ENCODE measurements around the gene ZNF764. TPM values are rescaled to one million over a fixed set of nuclear protein-coding genes. Genes with fewer than 3 reads are reported as not detected.

ZNF764 gene
- total and polyA plus RNA-seq, 4 donors, result 1.9 to 8.5 (median 5.5) TPM

- intact Hi-C loops (cut with DNase I), result no loop called here
- H3K27me3 ChIP-seq (ENCODE audit: control insufficient read depth in 1 of 2, insufficient read depth in 2 of 2, low read length in 1 of 2), result no peaks in the 10 kb centered on the region
These were observed 542 bp downstream of the ZNF764 start for GRCh38 chr16:30557707-30557956.

GRCh38 chr16:30556125-30556473, 2.1 kb downstream of the ZNF764 start:
- Histone ChIP-seq H3K36me3 (ENCODE audit: control insufficient read depth in 1 of 2, insufficient read depth in 2 of 2, low read length in 1 of 2) (peaks cover 0 to 4% of the 10 kb centered on the region in 2 donors), H3K27ac (ENCODE audit: low read depth in 1 of 2, low read length in 2 of 2) (no peak overlapping the region), H3K4me1 (ENCODE audit: control insufficient read depth in 1 of 2, insufficient read depth in 2 of 2, low read length in 2 of 2) (no peaks in the 10 kb centered on the region), H3K9me3 (ENCODE audit: control insufficient read depth, low read length) (no peaks in the 10 kb centered on the region), H3K4me3 (ENCODE audit: low read length in 2 of 2) (no peak overlapping the region), H3K27me3 (ENCODE audit: control insufficient read depth in 1 of 2, insufficient read depth in 2 of 2, low read length in 1 of 2) (no peaks in the 10 kb centered on the region)
- intact Hi-C loops (cut with DNase I), result no loop called here
- WGBS, 2 donors, result 77 to 80% methylated on average over 9 to 10 of the region's 10 CpGs
- ATAC-seq (ENCODE audit: low FRiP score), result no peak
- no peak for DNase-seq

More at GRCh38 chr16:30557707-30557956, 542 bp downstream of the ZNF764 start:
- H3K4me1 ChIP-seq (ENCODE audit: control insufficient read depth in 1 of 2, insufficient read depth in 2 of 2, low read length in 2 of 2), result no peaks in the 10 kb centered on the region
- ATAC-seq (ENCODE audit: low FRiP score) (no peak), DNase-seq (peak in 1 of 2 donors; percentile 81)
- peaks cover 0 to 4% of the 10 kb centered on the region in 2 donors for H3K36me3 ChIP-seq (ENCODE audit: control insufficient read depth in 1 of 2, insufficient read depth in 2 of 2, low read length in 1 of 2)
- peak overlapping the region; percentile 39 to 63 for H3K4me3 ChIP-seq (ENCODE audit: low read length in 2 of 2)
- WGBS, 2 donors, result 0 to 1% methylated on average over 17 of the region's 17 CpGs
- H3K27ac ChIP-seq (ENCODE audit: low read depth in 1 of 2, low read length in 2 of 2), result peak overlapping the region in 1 of 2 donors; percentile 53
- no peaks in the 10 kb centered on the region for H3K9me3 ChIP-seq (ENCODE audit: control insufficient read depth, low read length)

GRCh38 chr16:30555315-30556124, 2.7 kb downstream of the ZNF764 start:
- DNase-seq, result no peak
- Histone ChIP-seq H3K36me3 (ENCODE audit: control insufficient read depth in 1 of 2, insufficient read depth in 2 of 2, low read length in 1 of 2) (peaks cover 0 to 4% of the 10 kb centered on the region in 2 donors), H3K27ac (ENCODE audit: low read depth in 1 of 2, low read length in 2 of 2) (no peak overlapping the region), H3K4me1 (ENCODE audit: control insufficient read depth in 1 of 2, insufficient read depth in 2 of 2, low read length in 2 of 2) (no peaks in the 10 kb centered on the region), H3K9me3 (ENCODE audit: control insufficient read depth, low read length) (no peaks in the 10 kb centered on the region), H3K4me3 (ENCODE audit: low read length in 2 of 2) (no peak overlapping the region), H3K27me3 (ENCODE audit: control insufficient read depth in 1 of 2, insufficient read depth in 2 of 2, low read length in 1 of 2) (no peaks in the 10 kb centered on the region)
- intact Hi-C loops (cut with DNase I), result no loop called here
- no peak for ATAC-seq (ENCODE audit: low FRiP score)
- WGBS, 2 donors, result 96% methylated on average over 65 to 69 of the region's 69 CpGs

GRCh38 chr16:30554557-30555314, 3.4 kb downstream of the ZNF764 start:
- DNase-seq, result no peak
- H3K27ac ChIP-seq (ENCODE audit: low read depth in 1 of 2, low read length in 2 of 2), result no peak overlapping the region
- no peaks in the 10 kb centered on the region for H3K27me3 ChIP-seq (ENCODE audit: control insufficient read depth in 1 of 2, insufficient read depth in 2 of 2, low read length in 1 of 2)
- WGBS, 2 donors, result 94 to 95% methylated on average over 18 of the region's 18 CpGs
- H3K36me3 ChIP-seq (ENCODE audit: control insufficient read depth in 1 of 2, insufficient read depth in 2 of 2, low read length in 1 of 2), result peaks cover 0 to 4% of the 10 kb centered on the region in 2 donors
- intact Hi-C loops (cut with DNase I), result no loop called here
- H3K4me1 ChIP-seq (ENCODE audit: control insufficient read depth in 1 of 2, insufficient read depth in 2 of 2, low read length in 2 of 2), result no peaks in the 10 kb centered on the region
- no peak for ATAC-seq (ENCODE audit: low FRiP score)
- H3K9me3 ChIP-seq (ENCODE audit: control insufficient read depth, low read length), result no peaks in the 10 kb centered on the region
- H3K4me3 ChIP-seq (ENCODE audit: low read length in 2 of 2), result no peak overlapping the region

GRCh38 chr16:30553393-30553899, 4.7 kb downstream of the ZNF764 start:
- ATAC-seq (ENCODE audit: low FRiP score), result no peak
- H3K27ac ChIP-seq (ENCODE audit: low read depth in 1 of 2, low read length in 2 of 2), result no peak overlapping the region
- no peak for DNase-seq
- no peaks in the 10 kb centered on the region for H3K27me3 ChIP-seq (ENCODE audit: control insufficient read depth in 1 of 2, insufficient read depth in 2 of 2, low read length in 1 of 2)
- WGBS, 2 donors, result 89 to 91% methylated on average over 2 of the region's 2 CpGs
- intact Hi-C loops (cut with DNase I), result no loop called here
- H3K4me3 ChIP-seq (ENCODE audit: low read length in 2 of 2), result no peak overlapping the region
- no peaks in the 10 kb centered on the region for H3K9me3 ChIP-seq (ENCODE audit: control insufficient read depth, low read length)
- peaks cover 0 to 4% of the 10 kb centered on the region in 2 donors for H3K36me3 ChIP-seq (ENCODE audit: control insufficient read depth in 1 of 2, insufficient read depth in 2 of 2, low read length in 1 of 2)
- no peaks in the 10 kb centered on the region for H3K4me1 ChIP-seq (ENCODE audit: control insufficient read depth in 1 of 2, insufficient read depth in 2 of 2, low read length in 2 of 2)

GRCh38 chr16:30552956-30553355, 5.2 kb downstream of the ZNF764 start:
- H3K36me3 ChIP-seq (ENCODE audit: control insufficient read depth in 1 of 2, insufficient read depth in 2 of 2, low read length in 1 of 2), result peaks cover 0 to 4% of the 10 kb centered on the region in 2 donors
- no peak overlapping the region for H3K4me3 ChIP-seq (ENCODE audit: low read length in 2 of 2)
- H3K9me3 ChIP-seq (ENCODE audit: control insufficient read depth, low read length), result no peaks in the 10 kb centered on the region
- H3K4me1 ChIP-seq (ENCODE audit: control insufficient read depth in 1 of 2, insufficient read depth in 2 of 2, low read length in 2 of 2), result no peaks in the 10 kb centered on the region
- no peak overlapping the region for H3K27ac ChIP-seq (ENCODE audit: low read depth in 1 of 2, low read length in 2 of 2)
- H3K27me3 ChIP-seq (ENCODE audit: control insufficient read depth in 1 of 2, insufficient read depth in 2 of 2, low read length in 1 of 2), result no peaks in the 10 kb centered on the region
- intact Hi-C loops (cut with DNase I), result no loop called here
- DNase-seq (no peak), ATAC-seq (ENCODE audit: low FRiP score) (no peak)
- 80 to 81% methylated on average over 4 of the region's 4 CpGs for WGBS, 2 donors

GRCh38 chr16:30551781-30552180, 6.4 kb downstream of the ZNF764 start:
- DNase-seq (no peak), ATAC-seq (ENCODE audit: low FRiP score) (no peak)
- Histone ChIP-seq H3K9me3 (ENCODE audit: control insufficient read depth, low read length) (no peaks in the 10 kb centered on the region), H3K27me3 (ENCODE audit: control insufficient read depth in 1 of 2, insufficient read depth in 2 of 2, low read length in 1 of 2) (no peaks in the 10 kb centered on the region), H3K27ac (ENCODE audit: low read depth in 1 of 2, low read length in 2 of 2) (no peak overlapping the region), H3K36me3 (ENCODE audit: control insufficient read depth in 1 of 2, insufficient read depth in 2 of 2, low read length in 1 of 2) (peaks cover 0 to 4% of the 10 kb centered on the region in 2 donors), H3K4me1 (ENCODE audit: control insufficient read depth in 1 of 2, insufficient read depth in 2 of 2, low read length in 2 of 2) (no peaks in the 10 kb centered on the region), H3K4me3 (ENCODE audit: low read length in 2 of 2) (no peak overlapping the region)
- WGBS, 2 donors, result 84 to 92% methylated on average over 3 of the region's 3 CpGs
- intact Hi-C loops (cut with DNase I), result no loop called here

GRCh38 chr16:30548416-30549253, 9.5 kb downstream of the ZNF764 start:
- no peaks in the 10 kb centered on the region for H3K4me1 ChIP-seq (ENCODE audit: control insufficient read depth in 1 of 2, insufficient read depth in 2 of 2, low read length in 2 of 2)
- 77 to 79% methylated on average over 8 of the region's 8 CpGs for WGBS, 2 donors
- ATAC-seq (ENCODE audit: low FRiP score) (no peak), DNase-seq (no peak)
- intact Hi-C loops (cut with DNase I), result no loop called here
- H3K4me3 ChIP-seq (ENCODE audit: low read length in 2 of 2), result no peak overlapping the region
- H3K27me3 ChIP-seq (ENCODE audit: control insufficient read depth in 1 of 2, insufficient read depth in 2 of 2, low read length in 1 of 2), result no peaks in the 10 kb centered on the region
- H3K36me3 ChIP-seq (ENCODE audit: control insufficient read depth in 1 of 2, insufficient read depth in 2 of 2, low read length in 1 of 2), result no peaks in the 10 kb centered on the region
- no peaks in the 10 kb centered on the region for H3K9me3 ChIP-seq (ENCODE audit: control insufficient read depth, low read length)
- no peak overlapping the region for H3K27ac ChIP-seq (ENCODE audit: low read depth in 1 of 2, low read length in 2 of 2)
